HG02610 (cell line): Measurements from ENCODE around the gene RXRG.

Experiments used
- ATAC-seq: cut with Tn5 transposase; IDR thresholded peaks from one replicate; pipeline ENCODE4 v1.9.1; 2021; ENCODE audit warnings: mild to moderate bottlenecking, moderate library complexity; ENCODE audit not compliant: unreplicated experiment

Gene RXRG

DNA sequence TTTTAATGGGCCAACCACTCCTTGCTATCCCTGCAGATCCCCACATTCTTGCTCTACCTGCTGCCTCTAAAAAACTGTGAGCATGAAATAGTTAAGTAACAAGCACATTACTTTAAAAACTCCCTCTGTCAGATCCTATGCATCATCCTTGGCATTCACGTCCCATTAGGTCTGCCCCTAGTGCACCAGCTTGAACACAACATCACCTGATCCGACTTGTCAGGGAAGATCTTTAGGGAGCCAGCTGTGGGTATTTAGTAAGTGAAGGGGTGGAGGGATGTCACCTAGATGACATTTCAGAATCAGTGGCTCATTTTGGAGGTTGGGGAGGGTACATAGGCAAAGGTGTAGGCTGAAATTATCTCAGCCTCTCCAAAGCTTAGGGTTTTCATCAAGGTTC is 33.5 kb downstream of the RXRG start:
- no peak for ATAC-seq

DNA sequence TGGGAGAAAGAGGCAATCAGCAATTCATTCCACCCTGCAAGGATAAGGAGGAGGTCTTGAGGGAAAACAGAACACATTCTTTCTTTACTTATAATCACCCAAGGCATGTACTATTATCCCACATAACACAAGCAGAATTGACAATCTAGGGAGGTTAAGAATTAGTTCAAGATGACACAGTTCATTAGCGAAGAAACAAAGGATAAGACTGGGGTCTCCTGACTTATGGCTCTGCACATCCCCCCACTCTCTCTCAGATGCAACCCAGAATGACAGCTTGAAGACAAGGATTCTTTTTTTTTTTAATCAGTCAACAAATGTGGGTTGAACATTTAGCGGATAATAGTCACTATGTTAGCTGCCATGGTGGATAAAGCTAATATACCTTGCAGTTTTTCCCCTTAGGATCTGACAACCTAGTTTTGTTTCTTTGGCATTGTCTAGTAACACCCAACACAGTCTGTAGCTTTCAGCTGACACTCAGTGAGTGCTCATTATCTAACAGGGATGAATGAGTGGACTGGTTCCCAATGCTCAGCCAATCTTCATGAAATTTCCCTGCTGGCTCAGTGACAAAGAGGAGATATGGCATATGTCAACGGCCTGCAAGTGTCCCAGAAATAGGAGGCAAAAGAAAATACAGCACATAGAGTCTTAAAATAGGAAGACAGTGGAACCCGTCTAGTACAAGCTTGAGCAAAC is 35.1 kb downstream of the RXRG start:
- ATAC-seq, result no peak

- no peak for ATAC-seq
Observed at GRCh38 chr1:165408518-165408917, 36.4 kb downstream of the RXRG start.

DNA sequence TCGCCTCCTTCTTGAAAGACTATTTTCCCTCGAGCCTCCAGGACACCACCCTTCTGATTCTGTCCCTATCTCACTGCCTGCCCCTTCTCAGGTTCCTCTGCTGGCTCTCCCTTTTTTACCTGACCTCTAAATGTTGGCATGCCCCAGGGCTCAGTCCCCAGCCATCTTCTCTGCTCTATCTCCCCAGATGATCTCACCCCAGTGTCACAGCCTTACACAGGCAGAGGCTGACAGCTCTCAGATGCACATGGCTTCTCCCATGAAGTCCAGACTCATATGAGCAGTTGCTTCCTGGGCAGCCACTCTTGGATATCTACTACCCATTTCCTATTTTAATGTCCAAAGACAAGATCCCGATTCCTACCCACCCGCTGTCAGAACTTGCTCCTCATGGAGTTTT is 37.5 kb downstream of the RXRG start:
- ATAC-seq, result no peak

GRCh38 chr1:165403835-165404482 is 41.0 kb downstream of the RXRG start:
- ATAC-seq, result peak; percentile 69

- ATAC-seq, result no peak
Observed at GRCh38 chr1:165402517-165403111, 42.3 kb downstream of the RXRG start.

DNA sequence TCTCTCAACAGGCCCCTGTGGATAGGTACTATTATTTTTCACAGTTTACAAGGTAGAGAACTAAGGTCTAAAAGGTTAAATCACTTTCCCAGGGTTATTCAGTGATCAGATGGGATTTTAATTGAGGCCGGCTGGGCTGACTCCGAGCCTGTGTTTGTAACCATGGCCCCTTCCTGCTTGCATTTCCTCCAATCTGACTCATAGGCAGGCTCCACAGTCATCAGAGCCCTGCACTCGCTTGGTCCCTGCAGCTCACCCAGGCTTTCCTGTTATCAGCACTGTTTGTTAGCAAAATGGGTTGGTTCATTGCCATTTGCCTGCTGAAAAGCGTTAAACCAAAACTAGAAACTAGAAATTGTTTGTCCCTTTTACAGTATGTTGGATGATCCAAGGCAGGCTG is 47.0 kb downstream of the RXRG start:
- no peak for ATAC-seq

GRCh38 chr1:165395901-165396300 is 49.0 kb downstream of the RXRG start:
- no peak for ATAC-seq

- peak; percentile 29 for ATAC-seq
Observed at GRCh38 chr1:165395478-165395877, 49.4 kb downstream of the RXRG start.

- ATAC-seq, result peak; percentile 97
Observed at GRCh38 chr1:165392634-165393571, 52.0 kb downstream of the RXRG start.

DNA sequence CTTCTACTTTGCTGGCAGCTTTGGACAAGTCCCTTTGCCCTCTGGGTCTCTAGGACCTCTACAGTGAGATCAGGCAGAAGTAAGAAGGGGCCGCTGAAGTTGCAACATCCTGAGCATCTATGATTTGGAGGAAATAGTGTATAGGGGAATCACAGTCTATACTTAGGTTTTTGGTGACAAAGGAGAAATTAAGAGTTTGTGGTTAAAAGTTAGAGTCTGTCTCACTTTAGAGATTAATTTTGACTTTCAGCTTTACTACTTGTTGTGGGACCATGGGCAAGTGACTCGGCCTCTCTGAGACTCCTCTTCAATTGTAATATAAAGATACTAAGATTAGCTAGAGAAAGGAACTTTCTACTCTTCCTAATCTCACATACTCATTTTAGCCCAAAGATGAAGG is 55.3 kb downstream of the RXRG start:
- ATAC-seq, result no peak

DNA sequence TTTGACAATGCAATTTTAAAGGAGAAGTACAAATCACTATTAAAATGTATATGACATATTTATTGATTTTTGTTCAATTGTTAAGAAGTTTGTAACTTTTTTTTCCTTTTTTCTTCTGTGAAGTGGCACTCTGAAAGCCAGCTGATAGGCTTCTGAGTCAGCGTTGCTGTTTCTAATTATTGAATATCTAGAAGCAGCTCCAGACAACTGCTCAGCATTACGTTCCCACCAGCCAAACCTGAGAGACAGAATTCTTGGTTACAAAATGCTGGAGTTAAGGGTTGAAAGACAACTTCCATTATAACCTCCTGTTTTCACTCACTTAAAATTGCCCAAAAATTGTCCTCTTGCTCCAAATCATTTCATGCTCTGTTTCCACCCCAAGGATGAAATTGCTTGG is 57.0 kb downstream of the RXRG start:
- ATAC-seq, result no peak

DNA sequence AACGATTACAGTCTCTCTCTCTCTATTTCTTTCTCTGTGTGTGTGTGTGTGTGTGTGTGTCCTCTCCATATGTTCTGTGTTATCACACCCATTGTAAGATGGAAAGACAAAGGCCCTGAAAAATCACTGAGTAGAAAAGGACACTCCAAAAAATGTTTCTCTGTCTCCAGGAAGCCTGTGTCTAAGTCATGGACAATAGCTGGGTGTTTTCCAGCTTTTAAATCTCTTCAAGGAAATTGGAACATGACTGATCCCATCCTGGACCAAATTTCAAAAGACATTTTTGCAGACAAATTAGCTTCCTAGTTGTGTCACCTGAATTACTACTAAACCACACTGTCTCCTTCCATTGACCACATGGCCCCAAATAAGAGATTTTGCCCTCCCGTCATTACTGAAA is 57.4 kb downstream of the RXRG start:
- no peak for ATAC-seq

DNA sequence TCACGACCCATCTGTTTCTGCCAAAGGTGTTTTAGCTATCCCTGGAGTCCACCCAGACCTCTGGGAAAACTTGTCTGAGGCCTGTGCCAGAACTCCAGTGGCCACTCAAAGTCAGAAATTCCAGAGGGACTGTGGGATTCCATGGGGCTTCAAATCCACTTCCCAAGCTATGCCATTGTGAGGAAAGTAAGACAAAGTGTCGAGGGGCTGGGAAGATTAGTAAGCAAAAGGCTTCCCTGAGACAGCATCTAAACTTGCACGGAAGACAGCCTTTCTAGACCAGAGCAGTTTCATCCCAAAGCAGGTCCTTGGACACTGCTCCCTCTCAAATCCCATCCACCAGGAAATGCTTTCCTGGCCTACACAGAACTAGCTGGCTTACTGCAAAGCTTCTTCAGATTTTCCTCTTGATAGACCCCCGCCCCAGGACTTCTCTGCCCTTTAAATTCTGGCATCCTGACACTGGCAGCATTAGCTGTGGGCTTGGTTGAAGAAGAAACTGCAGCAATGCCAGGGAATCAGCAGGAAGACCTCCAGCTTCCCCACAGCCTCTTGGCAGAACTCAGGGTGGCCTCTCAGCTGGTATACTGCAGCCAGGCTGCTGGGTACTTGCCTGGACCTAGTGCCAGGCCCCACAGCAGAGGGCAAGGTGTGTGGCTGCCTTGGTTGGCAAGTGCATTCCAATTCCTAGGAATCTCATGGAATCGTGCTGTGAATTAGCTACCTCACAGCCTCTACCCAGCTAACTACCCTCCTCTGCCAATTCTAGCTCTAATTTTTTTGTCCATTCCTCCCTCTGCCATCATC is 61.1 kb downstream of the RXRG start:
- ATAC-seq, result no peak

- ATAC-seq, result no peak
Observed at GRCh38 chr1:165383067-165383466, 61.9 kb downstream of the RXRG start.

DNA sequence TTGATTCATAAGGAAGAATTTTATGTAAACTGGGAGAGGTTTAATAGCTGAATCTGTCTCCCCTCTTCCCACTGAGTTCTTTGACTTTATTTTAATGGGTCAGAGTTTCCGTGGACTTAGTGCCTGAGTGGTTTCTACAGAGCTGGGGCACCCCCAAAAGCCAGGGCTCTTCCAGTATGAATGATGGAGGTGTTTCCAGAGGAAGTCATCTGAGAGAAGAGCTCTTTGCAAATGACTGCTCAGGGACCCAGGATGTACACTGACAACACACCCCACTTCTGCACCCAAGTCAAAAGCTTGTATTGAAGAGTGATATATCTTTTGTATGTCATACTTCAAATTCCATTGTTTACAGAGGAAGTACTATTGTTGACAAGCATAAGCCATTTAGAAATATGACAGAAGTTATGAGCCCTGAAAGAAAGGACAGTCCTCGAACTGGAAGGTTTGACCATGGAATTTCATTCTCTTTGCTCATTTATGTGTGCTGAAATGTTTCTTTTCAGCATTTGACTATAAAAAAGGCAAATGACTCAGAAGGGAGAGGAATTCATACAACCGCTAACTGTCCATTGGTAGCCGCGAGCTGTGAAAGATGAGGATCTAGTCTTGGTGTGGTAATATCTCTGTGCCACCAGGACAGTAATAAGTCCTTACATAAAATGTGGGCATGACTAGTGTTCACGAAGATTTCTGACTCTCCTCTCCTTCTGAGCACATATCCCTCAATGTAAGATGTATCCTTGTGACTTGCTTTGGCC is 63.0 kb downstream of the RXRG start:
- peak; percentile 43 for ATAC-seq

DNA sequence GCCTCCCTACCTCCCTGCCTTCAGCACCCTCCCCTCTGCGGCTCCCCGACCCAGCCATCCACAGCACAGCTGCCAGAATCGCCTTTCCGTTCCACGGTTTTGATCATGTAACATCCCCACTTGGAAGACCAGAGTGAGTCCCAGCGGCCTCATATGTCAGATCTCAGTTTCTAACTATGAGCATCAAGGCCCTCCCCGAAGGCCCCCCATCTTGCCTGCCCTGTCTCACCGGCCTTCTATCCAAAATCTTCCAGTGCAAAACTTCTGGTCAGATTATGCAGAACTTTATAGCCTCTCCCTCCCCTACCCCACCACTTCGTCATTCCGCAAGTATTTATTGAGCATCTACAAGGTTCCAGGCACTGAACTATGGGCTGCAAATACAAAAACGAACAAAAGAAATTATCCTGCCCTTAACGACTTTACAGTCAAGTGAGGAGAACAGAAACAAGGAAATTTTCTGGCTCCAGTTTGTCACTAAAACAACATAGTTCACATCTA is 68.1 kb downstream of the RXRG start:
- ATAC-seq, result peak; percentile 27

GRCh38 chr1:165376041-165376810 is 68.7 kb downstream of the RXRG start:
- ATAC-seq, result peak; percentile 79

DNA sequence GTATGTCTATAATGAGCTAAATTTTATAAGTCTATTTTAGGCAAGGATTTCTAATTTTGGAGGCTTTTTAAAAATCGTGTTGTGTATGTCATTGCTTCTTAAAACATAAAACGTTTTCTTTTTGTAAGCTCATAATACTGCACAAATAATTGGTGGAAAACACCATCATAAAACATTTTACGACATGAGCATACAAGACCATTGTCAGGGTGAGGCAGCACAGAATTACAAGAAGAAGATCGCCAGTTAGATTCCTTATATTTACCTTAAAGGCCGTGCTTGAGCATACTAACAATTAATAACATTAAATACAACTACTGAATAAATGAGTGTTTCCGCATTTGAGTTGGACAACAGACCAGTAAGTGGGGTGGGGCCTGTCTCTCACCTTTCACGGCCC is 69.3 kb downstream of the RXRG start:
- no peak for ATAC-seq
